Activated T-helper 2 cell treated with anti-CD3 and anti-CD28 coated beads, Interferon-gamma antibody, Interleukin-2, Interleukin-4, amounts not matched to agents 10 μg/mL and 5 μg/mL and 100 μg/mL, durations not matched to agents 14 hours and 24 hours and 36 hours (primary cell): ENCODE measurements around the gene CBL. TPM values are rescaled to one million over a fixed set of nuclear protein-coding genes. Genes with fewer than 3 reads are reported as not detected.

Experiments
- DNase-seq: peaks from one replicate; pipeline ENCODE4 v3.0.0; 2021; ENCODE audit warnings: low spot score
- H3K27ac Mint-ChIP-seq: one replicate; pipeline ENCODE4 v1.8.0; 2021; ENCODE audit warnings: mixed read lengths
- H3K27me3 Mint-ChIP-seq: one replicate; pipeline ENCODE4 v1.8.0; 2021; ENCODE audit warnings: low read depth, mixed read lengths
- H3K36me3 Mint-ChIP-seq: one replicate; pipeline ENCODE4 v1.8.0; 2021; ENCODE audit warnings: low read depth, mixed read lengths
- H3K4me1 Mint-ChIP-seq: one replicate; pipeline ENCODE4 v1.8.0; 2021; ENCODE audit warnings: low read depth, mixed read lengths
- H3K4me3 Mint-ChIP-seq: one replicate; pipeline ENCODE4 v1.8.0; 2021; ENCODE audit warnings: low read depth, mild to moderate bottlenecking, moderate library complexity, mixed read lengths
- H3K9me3 Mint-ChIP-seq: one replicate; pipeline ENCODE4 v1.8.0; 2021; ENCODE audit warnings: mixed read lengths
- intact Hi-C: fragments of 100-400 bp; cut with micrococcal nuclease; formaldehyde crosslinking; loops from one replicate; pipeline ENCODE4 v1.15.1; 2023
- total RNA-seq: library from RNA; stranded (reverse); gene quantifications from 2 replicates; pipeline ENCODE4 v1.2.3, GENCODE V29; 2022

The CBL gene
- total RNA-seq, 1 donor from 2014 or later: 38.6 TPM

DNA sequence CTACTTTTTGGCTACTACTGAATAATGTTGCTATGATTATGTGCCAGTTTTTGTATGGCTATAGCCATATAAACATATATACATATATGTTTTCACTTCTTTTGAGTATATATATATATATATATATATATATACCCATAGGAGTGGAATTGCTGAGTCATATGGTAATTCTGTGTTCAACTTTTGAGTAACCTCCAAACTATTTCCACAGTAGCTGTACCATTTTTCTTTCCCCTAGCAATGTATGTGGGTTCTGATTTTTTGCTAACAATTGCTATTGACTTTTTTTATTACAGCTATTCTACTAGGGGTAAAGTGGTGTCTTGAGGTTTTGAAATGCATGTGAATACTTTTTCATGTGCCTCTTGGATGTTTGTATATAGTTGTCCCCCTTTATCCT, 30.4 kb downstream of the CBL start:
- H3K9me3 Mint-ChIP-seq: no peaks in the 10 kb centered on the region
- H3K4me3 Mint-ChIP-seq: peak overlapping the region; percentile 4
- no peaks in the 10 kb centered on the region for H3K27me3 Mint-ChIP-seq
- DNase-seq: no peak
- peak overlapping the region; percentile 87 for H3K27ac Mint-ChIP-seq
- peaks cover 64% of the 10 kb centered on the region for H3K36me3 Mint-ChIP-seq
- intact Hi-C loops: loop anchor here (1.0 to 2.0 kb wide), 3 partner anchors 18 to 30 kb away; partner anchors contain the start of gene CBL
- peaks cover 43% of the 10 kb centered on the region for H3K4me1 Mint-ChIP-seq

DNA sequence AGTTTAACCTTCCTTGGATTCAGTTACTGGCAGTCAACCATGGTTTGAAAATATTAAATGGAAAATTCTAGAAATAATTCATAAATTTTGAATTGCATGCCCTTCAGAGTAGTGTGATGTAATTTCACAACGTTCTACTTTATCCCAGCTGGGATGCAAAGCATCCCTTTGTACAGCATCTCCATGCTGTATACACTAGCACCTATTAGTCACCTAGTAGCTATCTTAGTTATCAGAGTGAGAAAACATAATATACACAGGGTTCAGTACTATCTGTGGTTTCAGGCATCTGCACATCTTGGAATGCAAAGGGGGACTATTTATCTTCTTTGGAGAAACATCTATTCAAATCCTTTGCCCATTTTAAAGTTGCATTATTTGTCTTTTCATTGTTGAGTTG, 30.8 kb downstream of the CBL start:
- no peaks in the 10 kb centered on the region for H3K9me3 Mint-ChIP-seq
- peaks cover 68% of the 10 kb centered on the region for H3K36me3 Mint-ChIP-seq
- intact Hi-C loops: loop anchor here (1.0 to 2.0 kb wide), 3 partner anchors 18 to 30 kb away; partner anchors contain the start of gene CBL
- H3K27ac Mint-ChIP-seq: peak overlapping the region; percentile 29
- peaks cover 47% of the 10 kb centered on the region for H3K4me1 Mint-ChIP-seq
- no peaks in the 10 kb centered on the region for H3K27me3 Mint-ChIP-seq
- peak overlapping the region; percentile 4 for H3K4me3 Mint-ChIP-seq
- no peak for DNase-seq

DNA sequence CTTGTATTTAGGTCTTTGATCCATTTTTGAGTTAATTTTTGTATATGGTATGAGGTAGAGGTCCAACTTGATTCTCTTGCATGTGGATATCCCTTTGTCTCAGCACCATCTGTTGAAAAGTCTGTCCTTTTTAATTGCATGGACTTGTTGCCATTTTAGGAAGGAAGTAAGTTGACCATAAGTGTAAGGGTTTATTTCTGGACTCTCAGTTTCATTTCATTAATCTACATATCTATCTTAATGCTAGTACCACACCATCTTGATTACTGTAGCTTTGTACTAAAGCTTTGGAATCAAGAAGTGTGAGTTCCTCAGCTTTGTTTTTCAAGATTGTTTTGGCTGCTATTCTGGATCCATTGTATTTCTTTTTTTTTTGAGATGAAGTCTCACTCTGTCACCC, 31.4 kb downstream of the CBL start:
- no peaks in the 10 kb centered on the region for H3K27me3 Mint-ChIP-seq
- H3K9me3 Mint-ChIP-seq: no peaks in the 10 kb centered on the region
- no peak overlapping the region for H3K27ac Mint-ChIP-seq
- no peak for DNase-seq
- H3K4me1 Mint-ChIP-seq: peaks cover 47% of the 10 kb centered on the region
- no peak overlapping the region for H3K4me3 Mint-ChIP-seq
- H3K36me3 Mint-ChIP-seq: peaks cover 66% of the 10 kb centered on the region
- intact Hi-C loops: loop anchor here (2.0 kb wide), 2 partner anchors 19 to 31 kb away; partner anchors contain the start of gene CBL

DNA sequence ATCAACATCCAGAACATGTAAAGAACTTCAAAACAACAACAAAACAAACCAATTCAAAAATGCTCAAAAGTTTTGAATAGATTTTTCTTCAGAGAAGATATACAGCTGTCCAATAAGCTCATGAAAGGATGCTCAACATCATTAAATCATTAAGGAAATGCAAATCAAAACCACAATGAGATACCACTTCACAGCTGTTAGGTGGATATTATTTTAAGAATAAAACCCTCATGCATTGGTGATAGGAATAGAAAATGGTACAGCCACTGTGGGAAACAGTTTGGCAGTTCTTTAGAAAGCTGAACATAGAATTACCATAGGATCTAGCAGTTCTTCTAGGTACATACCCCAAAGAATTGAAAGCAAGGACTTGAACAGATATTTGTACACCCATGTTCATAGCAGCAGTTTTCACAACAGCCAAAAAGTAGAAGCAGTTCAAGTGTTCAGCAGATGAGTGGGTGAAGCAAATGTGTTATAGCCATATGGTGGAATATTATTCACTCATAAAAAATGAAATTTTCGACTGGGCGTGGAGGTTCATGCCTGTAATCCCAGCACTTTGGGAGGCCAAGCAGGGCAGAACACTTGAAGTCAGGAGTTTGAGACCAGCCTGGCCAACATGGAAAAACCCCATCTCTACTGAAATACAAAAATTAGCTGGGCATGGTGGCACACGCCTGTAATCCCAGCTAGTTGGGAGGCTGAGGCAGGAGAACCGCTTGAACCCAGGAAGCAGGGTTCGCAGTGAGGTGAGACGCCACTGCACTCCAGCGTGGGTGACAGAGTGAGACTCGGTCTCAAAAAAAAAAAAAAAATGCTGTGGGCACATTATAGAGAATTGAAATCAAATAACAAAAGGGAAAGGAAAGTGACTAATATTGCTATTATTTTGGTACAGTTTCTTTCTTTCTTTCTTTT, 42.9 kb downstream of the CBL start:
- Mint-ChIP-seq H3K4me1 (peaks cover 29% of the 10 kb centered on the region), H3K27ac (no peak overlapping the region), H3K36me3 (peaks cover 41% of the 10 kb centered on the region), H3K27me3 (no peaks in the 10 kb centered on the region), H3K9me3 (no peaks in the 10 kb centered on the region), H3K4me3 (no peak overlapping the region)
- no peak for DNase-seq
- intact Hi-C loops: no loop called here

DNA sequence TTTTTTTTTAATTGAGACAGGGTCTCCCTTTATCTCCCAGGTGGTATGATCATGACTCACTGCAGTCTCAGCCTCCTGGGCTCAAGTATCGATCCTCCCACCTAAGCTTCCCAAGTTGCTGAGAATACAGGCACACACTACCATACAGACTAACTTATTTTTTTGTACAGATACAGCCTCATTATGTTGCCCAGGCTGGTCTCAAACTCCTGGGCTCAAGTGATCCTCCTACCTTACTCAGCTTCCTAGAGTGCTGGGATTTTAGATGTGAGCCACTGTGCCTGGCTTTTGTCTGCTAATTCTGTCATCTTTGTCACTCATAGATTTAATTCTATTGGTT, 43.5 kb downstream of the CBL start:
- intact Hi-C loops: no loop called here
- Mint-ChIP-seq H3K4me3 (no peak overlapping the region), H3K27me3 (no peaks in the 10 kb centered on the region), H3K36me3 (peaks cover 40% of the 10 kb centered on the region), H3K27ac (no peak overlapping the region), H3K4me1 (peaks cover 29% of the 10 kb centered on the region), H3K9me3 (no peaks in the 10 kb centered on the region)
- no peak for DNase-seq

DNA sequence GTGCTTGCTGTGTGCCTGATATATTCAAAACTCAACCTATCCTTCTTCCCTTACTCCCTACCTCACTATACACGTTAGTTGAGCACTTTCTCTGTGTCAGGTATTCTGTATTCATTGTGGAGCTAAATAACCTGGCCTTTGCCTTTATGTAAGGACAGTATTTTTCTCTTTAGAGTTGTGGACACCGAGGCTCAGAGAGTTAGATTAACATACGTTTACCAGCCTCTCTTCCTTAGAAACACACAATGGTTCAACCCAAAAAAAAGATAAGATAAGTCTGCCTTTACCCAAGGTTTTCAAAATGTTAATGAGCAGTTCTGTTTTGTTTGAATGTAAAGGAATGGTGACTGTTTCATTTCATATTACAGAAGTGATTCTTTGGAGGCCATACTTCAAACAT, 45.0 kb downstream of the CBL start:
- intact Hi-C loops: no loop called here
- no peak overlapping the region for H3K4me3 Mint-ChIP-seq
- peak overlapping the region; percentile 21 for H3K27ac Mint-ChIP-seq
- no peaks in the 10 kb centered on the region for H3K27me3 Mint-ChIP-seq
- peaks cover 44% of the 10 kb centered on the region for H3K36me3 Mint-ChIP-seq
- peaks cover 31% of the 10 kb centered on the region for H3K4me1 Mint-ChIP-seq
- no peaks in the 10 kb centered on the region for H3K9me3 Mint-ChIP-seq
- DNase-seq: no peak

DNA sequence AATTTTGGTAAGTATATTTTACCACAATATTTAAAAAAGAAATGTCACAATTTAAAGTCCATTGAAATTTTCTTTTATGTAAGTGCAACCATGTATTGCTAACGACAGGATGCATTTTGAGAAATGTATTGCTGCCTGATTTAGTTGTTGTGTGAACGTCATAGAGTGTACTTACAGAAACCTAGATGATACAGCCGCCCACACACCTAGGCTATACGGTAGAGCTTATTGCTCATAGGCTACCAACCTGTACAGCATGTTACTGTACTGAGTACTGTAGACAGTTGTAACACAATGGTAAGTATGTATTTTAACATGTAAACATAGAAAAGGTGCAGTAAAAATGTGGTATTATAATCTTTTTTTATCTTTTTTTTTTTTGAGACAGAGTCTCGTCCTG, 48.1 kb downstream of the CBL start:
- Mint-ChIP-seq H3K27ac (no peak overlapping the region), H3K4me1 (peaks cover 51% of the 10 kb centered on the region), H3K27me3 (no peaks in the 10 kb centered on the region), H3K4me3 (no peak overlapping the region), H3K9me3 (no peaks in the 10 kb centered on the region), H3K36me3 (peaks cover 42% of the 10 kb centered on the region)
- intact Hi-C loops: loop anchor here (1.0 kb wide), 1 partner anchor 8 kb away; no protein-coding TSS in a partner anchor
- DNase-seq: no peak

DNA sequence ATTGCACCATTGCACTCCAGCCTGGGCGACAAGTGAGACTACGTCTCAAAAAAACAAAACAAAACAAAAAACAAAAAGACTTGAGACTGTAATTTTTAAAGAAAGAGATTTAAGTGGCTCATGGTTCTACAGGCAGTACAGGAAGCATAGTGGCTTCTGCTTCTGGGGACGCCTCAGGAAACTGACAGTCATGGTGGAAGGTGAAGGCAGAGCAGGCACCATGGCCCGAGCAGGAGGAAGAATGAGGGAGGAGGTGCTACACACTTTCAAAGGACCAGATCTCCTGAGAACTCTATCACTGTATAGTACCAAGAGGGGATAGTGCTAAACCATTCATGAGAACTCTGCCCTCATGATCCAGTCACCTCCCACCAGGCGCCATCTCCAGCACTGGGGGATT, 52.0 kb downstream of the CBL start:
- Mint-ChIP-seq H3K27ac (peak overlapping the region; percentile 60), H3K9me3 (no peaks in the 10 kb centered on the region), H3K36me3 (peaks cover 22% of the 10 kb centered on the region), H3K4me1 (peaks cover 41% of the 10 kb centered on the region), H3K4me3 (peak overlapping the region; percentile 38), H3K27me3 (no peaks in the 10 kb centered on the region)
- intact Hi-C loops: no loop called here
- DNase-seq: peak; percentile 18

DNA sequence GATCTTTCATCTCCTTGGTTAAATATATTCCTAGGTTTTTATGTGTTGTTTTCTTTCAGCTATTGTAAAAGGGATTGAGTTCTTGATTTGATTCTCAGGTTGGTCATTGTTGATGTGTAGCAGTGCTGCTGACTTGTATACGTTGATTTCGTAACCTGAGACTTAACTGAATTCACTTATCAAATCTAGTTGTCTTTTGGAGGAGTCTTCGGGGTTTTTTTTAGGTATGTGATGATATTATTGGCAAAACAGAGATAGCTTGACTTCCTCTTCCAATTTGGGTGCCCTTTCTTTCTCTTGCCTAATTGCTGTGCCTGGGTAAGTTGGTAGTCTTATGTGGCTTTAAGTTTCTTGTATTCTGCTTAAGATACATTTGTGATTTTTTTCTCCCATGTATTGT, 52.8 kb downstream of the CBL start:
- DNase-seq: no peak
- H3K27ac Mint-ChIP-seq: peak overlapping the region; percentile 9
- peaks cover 37% of the 10 kb centered on the region for H3K4me1 Mint-ChIP-seq
- intact Hi-C loops: no loop called here
- no peak overlapping the region for H3K4me3 Mint-ChIP-seq
- peaks cover 22% of the 10 kb centered on the region for H3K36me3 Mint-ChIP-seq
- no peaks in the 10 kb centered on the region for H3K27me3 Mint-ChIP-seq
- no peaks in the 10 kb centered on the region for H3K9me3 Mint-ChIP-seq

DNA sequence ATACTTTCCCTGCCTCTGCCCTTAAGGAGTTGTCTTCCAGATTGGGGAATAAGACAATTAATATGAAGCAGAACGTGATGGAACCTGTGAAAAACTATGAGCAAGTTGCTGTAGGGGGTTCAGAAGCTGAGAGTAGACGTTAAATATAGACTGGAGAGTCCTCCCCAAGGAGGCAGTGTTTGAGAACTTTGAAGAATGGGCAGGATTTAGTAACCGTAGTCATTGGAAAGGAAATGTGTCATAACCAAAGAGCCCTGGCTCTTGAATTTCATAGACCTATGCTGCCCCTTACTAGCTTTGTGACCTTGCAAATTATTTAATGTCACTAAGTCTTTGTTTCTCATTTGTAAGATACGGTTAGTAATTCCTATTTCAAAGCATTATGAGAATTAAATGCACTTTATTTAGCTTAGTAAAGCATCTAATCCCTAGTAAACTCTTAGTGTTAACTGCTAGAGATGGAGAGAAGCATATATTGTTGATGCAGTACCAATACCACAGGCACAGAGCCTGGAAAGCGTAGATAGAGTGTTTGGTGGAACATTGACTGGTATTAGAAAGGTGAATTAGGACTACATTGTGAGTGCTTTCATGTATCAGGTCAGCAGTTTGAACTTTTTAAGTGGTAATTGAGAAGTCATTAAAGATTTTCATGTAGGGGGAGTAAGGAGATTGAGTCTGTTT, 56.7 kb downstream of the CBL start:
- no peaks in the 10 kb centered on the region for H3K27me3 Mint-ChIP-seq
- H3K27ac Mint-ChIP-seq: no peak overlapping the region
- H3K9me3 Mint-ChIP-seq: no peaks in the 10 kb centered on the region
- H3K4me1 Mint-ChIP-seq: peaks cover 52% of the 10 kb centered on the region
- H3K36me3 Mint-ChIP-seq: peaks cover 10% of the 10 kb centered on the region
- intact Hi-C loops: loop anchor here (1.0 to 5.0 kb wide), 6 partner anchors 9 to 69 kb away; partner anchors contain the start of genes CBL and RNF26
- DNase-seq: no peak
- H3K4me3 Mint-ChIP-seq: no peak overlapping the region

DNA sequence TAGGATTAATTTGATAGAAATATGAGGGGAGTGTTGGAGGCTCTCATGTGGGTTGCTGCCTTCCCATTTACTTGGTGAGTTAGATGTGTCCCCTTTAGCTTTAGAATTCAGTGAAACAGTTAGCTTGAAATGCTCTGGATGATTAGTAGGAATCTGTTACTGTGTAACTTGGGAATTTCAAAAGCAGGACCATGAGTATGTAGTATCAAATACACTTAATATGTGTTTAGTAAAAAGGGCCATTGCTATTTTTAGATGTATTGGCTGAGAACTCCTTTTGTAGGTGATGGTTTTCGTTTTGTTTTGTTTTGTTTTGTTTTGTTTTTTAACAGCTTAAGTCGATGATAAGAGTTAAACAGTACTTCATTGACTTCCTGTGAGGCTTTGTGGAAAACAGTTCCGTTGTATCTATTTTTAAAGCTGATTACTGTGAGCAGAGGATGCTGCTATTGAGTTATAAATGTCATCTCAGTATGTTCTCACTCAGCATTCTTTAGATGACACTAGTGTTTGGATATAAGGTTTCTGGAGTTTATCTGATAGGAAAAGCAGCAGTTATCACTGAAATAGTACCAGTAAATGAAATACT, 57.3 kb downstream of the CBL start:
- Mint-ChIP-seq H3K4me1 (peaks cover 52% of the 10 kb centered on the region), H3K36me3 (peaks cover 9% of the 10 kb centered on the region), H3K27me3 (no peaks in the 10 kb centered on the region), H3K4me3 (no peak overlapping the region), H3K27ac (no peak overlapping the region), H3K9me3 (no peaks in the 10 kb centered on the region)
- intact Hi-C loops: loop anchor here (1.0 to 5.0 kb wide), 4 partner anchors 27 to 69 kb away; partner anchors contain the start of genes CBL and RNF26
- no peak for DNase-seq

DNA sequence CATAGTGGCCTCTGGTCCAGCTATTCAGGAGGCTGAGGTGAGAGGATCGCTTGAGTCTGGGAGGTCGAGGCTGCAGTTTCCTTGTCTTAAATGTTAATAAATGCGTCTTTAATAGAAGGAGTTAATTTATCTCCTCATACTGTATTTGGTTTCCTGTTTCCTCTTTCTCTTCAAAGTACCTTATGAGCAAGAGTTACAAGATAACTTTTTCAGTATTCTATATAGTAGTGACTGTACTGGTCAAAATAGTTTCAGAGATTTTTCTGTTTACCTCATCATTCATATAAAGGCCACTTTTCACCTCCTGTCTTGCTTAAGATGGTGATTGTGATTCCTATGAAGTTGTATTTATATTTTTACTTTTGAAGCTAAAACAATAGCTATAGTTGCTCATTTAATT, 59.9 kb downstream of the CBL start:
- Mint-ChIP-seq H3K36me3 (peaks cover 8% of the 10 kb centered on the region), H3K4me3 (peak overlapping the region; percentile 42), H3K27me3 (no peaks in the 10 kb centered on the region), H3K9me3 (no peaks in the 10 kb centered on the region), H3K27ac (peak overlapping the region; percentile 67), H3K4me1 (peaks cover 38% of the 10 kb centered on the region)
- no peak for DNase-seq
- intact Hi-C loops: loop anchor here (2.0 kb wide), 1 partner anchor 19 kb away; no protein-coding TSS in a partner anchor
